HG02623 (cell line): ENCODE measurements around the gene TM2D3.

Source experiments
- ATAC-seq: cut with Tn5 transposase; IDR thresholded peaks from one replicate; pipeline ENCODE4 v1.9.1; 2021; ENCODE audit warnings: moderate library complexity; ENCODE audit not compliant: unreplicated experiment

Gene TM2D3

DNA sequence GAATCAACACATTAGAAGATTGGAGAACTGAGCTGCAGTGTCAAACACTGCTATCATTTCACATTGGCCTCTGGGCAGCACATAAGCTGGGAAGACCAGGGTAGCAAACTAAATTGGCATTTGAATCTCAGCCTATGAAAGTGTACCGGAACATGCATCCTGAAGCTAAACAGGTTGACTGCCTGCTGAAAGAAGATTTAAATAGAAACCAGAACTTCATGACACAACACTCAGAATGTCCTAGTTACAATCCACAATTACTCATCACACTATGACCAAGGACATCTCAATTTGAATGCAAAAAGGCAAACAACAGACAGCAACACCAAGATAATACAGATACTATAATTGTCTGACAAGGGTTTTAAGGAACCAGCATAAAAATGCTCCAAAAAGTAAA is 26.2 kb downstream of the TM2D3 start:
- ATAC-seq: no peak

DNA sequence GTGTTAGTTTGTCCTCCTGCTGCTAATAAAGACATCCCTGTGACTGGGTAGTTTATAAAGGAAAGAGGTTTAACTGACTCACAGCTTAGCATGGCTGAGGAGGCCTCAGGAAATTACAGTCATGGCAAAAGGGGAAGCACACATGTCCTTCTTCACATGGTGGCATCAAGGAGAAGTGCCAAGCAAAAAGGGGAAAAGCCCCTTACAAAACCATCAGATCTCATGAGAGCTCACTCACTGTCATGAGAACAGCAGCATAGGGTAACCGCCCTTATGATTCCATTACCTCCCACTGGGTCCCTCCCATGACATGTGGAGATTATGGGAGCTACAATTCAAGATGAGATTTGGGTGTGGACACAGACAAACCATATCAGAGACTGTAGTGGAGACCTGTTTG is 27.0 kb downstream of the TM2D3 start:
- no peak for ATAC-seq

DNA sequence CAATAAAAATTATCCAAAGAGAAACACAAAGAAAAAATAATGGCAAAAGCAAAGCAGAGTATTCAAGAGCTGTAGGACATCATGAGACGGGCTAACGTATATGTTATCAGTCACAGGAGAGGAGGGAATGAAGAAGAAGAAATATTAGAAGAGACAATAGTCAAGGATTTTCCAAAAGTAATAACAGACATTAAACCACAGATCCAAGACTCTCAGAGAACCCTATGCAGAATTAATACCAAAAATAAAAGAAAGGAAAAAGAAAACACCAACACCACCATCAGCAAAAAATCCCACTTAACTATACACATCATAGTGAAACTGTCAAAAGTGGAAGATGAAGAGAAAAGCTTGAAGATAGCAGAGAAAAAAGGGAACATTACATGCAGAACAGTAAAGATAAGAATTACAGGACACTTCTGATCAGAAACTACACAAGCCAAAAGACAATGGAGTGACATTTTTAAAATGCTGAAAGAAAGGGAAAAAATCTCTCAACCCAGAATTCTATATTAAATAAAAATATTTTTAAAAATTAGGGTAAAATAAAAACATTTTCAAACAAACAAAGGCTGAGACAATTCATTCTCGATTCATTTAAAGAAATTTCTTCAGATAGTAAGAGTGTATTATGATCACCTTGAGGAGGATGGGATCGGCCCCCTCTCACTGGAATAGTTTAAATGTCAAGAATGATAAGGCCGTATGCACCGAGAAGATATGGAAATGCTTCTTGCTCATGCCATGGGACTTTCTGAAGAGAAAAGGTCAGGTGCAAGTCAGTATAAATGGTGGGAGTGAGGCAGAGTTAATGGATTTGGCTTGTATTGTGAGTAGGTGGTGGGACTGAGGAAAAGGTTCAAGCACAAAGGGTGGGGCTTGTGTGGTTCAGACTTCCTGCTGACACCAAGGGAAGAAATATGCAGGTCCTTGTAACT is 28.5 kb downstream of the TM2D3 start:
- no peak for ATAC-seq

DNA sequence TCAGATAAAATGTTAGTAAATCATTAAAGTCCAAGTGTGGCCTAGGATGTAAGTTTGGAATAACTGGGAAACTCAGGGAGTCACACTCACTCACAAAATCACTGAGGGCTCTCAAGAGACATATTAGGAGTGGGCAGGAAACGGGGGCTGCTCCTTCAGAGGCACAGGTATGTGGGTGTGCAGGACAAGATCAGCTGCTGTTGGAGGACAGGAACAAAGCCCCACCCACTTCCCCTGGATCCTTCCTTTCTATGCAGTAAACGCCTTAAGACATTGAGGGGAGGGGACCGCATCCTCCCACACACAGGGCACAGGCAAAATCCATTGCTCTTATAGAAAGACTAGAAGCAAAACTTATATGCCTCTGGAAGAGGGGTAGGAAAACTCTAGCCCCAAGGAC is 30.2 kb downstream of the TM2D3 start:
- no peak for ATAC-seq

DNA sequence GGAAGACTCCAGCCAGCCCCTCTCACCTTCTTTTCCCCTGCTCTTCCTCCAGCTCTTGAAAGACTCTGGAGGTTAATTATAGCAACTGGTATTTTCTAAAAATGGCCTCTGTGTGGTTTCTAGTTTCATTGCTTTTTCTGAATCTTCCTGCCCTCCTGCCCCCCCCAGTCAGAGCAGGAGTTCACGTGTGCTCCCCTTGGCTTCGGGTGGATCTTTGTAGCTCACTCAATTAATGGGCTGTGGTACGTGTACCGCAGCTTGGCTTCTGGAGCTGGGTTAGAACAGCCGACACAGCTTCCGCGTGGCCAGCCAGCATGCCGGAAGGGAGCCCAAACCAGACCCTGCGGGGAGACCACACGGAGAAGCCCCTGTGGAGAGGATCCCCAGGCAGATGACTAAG is 31.5 kb downstream of the TM2D3 start:
- no peak for ATAC-seq

DNA sequence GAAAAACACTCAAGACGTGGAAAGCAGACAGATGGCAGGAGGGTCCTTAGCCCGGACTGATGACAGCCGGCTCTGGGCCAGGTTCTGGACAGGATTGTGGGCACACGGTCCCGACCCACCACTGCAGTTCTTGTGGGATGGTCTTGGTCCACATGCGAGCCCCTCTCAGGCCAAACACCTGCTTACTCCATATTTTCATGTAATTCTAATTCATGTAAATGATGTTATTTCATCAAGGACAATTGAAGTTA is 32.6 kb downstream of the TM2D3 start:
- ATAC-seq: no peak

DNA sequence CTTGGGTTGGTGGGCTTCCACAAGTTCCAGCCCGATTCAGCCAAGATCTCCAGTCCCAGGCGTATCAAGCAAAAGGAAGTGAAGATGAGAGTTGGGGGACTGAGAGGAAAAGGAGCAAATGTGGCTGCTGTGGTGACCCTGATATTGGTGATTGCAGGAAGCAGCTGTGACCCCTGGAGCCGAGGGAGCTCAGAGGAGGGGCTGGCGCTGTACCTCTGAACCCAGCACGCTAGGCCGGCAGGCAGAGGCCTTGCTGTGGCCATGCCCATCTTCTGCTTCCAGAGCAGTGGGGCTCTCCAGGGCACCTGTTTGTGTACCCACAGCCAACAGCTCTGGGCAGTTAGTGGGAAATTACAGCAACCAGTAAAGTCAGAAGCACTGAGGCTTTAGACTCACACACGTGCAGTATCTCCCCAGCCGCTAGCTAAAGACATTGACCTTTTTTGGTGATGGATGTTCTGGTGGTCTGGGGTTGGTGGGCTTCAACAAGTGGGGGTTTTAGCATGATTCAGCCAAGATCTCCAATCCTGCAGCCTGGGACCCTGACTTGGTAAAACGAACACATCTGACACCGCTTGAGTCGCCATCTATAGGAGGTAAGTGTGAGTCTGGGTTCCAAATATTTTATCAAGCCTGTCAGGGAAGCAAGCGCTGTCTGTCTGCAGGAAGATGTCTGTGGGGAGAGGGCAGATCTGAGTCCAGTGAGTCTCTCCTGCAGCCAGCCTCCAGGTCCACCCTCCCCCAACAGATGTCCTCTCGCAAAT is 33.1 kb downstream of the TM2D3 start:
- no peak for ATAC-seq

DNA sequence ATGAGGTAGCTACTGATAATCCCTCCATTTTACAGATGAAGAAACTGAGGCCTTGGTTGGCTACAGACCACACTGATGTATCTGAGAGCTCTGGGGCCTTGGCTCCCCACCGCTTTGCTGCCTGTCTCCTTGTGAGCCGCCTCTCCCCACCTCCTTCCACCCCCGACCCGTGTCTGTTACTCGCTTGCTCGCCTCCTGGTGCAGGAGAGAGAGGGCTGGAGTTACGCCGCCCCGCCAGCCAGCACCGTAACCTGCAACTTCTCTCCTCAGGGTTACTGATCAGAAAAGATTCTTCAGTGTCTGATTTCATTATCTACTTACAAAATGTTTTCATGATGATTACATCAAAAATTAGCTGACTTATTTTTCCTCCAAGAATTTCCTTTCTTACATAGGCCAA is 34.1 kb downstream of the TM2D3 start:
- ATAC-seq: no peak

DNA sequence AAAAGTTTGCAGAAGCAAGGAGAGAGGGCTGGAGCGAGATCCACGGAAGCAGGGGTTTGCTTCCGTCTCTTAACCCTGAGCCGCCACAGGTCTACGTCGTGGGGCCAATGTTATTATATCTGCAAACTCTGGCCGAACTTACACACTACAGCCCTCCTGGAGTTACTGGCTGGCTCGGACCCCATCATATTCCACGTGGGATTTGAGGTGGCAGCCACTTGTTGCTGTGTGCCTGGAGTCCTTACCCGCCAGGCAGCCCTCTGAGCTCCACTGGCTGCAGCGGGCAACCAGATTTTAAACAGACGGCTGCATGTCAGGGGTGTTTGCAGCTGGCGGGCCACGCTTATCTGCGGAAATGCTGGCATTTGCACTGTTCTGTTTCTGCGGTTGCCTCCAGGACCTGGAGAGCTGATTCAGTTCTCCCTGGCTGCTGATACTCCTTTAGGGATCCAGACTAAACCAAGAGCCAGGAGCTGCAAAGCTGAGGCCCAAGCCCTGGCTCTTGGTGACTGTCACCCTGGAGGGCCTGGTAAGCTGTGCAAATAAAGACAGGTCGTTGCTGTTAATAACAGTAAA is 34.7 kb downstream of the TM2D3 start:
- no peak for ATAC-seq

DNA sequence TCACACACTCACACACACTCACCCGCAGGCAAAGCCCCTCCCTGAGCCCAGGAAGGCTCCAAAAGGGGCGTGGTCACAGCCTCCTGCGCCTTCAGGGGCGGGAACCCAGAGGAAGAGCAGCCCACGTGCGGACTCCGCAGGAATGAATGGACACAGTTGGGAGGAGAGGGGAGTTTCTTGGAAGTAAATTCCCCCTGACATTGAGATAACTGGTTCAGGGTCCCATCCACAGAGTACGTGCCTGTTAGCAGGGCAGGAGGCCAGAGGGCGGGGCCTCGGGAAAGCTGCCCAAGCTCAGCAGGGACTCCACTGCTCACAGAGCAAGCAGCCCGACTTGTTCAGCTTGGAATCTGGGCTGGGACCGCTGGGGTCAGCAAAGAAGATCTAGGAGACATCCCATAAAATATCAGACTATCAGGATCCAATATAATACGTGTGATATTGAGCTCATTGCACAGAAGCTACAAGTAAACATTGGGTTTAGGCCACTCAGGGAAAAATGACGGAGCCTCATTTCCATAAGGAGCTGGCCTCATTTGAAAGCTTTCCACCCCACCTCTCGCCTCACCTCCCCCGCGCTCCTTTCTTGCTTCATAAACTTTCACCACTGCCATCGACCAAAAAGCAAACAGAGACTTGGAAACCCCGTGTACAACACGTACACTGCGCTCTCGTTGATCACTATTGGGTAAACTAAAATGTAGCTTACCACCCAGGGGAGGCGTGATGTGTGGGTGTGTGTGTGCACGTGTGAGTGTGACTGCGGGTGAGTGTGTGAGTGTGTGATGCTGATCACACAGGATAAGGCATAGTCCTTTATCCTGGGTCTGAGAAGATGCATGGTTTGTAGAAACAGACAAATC is 36.0 kb downstream of the TM2D3 start:
- no peak for ATAC-seq

DNA sequence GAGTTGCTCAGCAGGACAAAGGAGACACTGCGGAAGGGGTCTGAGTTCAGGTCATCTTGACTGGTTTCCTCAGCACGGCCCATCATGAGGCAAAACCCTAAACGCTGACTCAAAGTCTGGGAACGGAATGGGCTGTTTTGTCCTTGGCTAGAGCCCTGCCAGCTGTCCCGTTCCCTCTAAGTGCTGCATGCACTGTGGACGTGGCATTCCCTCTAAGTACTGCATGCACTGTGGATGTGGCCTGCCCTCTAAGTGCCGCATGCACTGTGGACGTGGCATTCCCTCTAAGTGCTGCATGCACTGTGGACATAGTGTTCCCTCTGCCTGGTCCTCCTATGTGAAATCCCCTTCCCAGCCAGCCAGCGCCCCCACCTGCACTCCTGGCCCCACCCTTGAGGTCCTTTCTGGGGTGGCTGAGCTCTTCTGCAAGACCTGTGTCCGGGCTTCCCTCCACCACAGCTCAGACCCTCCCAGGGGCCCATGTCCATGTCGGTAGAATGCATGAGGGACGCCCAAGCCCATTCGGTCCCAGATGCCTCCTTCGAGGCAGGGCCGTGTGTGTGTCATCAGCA is 36.7 kb downstream of the TM2D3 start:
- ATAC-seq: no peak

DNA sequence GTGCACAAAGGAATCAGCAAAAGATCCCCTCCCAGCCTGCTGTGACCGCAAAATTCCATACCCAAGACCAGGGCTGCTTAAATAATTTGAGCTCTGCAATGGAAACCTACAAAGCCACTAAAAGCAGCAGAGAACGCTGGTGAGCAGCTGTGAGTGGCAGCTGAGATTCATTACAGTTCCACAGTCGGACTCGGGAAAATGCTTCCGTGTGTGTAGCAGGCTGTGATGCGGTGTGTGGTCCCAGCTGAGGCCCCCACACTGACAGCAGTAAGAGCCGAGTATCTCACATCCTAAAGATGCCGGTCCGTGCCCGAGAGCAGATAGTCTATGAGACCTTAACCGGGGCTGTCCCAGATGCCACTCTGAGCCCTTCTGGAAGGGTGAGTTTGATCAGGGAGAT is 37.4 kb downstream of the TM2D3 start:
- no peak for ATAC-seq

DNA sequence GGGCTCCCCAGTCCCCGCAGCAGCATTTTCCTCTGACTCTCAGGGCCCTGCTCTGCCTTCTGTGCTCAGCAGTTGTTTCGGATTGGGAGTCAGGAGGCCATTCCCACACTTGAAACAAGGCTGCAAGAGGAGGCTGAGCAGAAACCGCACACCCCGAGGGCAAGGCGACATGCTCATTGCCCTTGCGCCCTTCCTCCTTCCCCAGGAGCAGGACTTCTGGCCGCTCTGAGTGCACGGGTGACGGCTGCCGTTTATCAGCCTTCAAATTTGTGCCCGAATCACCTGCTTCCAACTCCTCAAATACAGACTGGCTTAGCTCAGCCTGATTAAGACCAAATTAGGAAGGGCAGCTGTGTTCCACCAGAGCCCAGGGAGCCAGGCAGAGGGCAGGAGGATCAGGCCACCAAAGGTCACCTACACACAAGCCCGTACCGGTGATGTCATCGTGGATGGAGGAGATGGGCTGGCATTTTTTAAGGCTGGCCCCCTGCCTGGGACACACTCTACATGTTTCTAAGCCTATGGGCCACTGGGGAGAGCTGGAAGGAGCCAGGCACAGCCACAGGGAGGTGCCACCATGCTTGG is 38.1 kb downstream of the TM2D3 start:
- no peak for ATAC-seq

DNA sequence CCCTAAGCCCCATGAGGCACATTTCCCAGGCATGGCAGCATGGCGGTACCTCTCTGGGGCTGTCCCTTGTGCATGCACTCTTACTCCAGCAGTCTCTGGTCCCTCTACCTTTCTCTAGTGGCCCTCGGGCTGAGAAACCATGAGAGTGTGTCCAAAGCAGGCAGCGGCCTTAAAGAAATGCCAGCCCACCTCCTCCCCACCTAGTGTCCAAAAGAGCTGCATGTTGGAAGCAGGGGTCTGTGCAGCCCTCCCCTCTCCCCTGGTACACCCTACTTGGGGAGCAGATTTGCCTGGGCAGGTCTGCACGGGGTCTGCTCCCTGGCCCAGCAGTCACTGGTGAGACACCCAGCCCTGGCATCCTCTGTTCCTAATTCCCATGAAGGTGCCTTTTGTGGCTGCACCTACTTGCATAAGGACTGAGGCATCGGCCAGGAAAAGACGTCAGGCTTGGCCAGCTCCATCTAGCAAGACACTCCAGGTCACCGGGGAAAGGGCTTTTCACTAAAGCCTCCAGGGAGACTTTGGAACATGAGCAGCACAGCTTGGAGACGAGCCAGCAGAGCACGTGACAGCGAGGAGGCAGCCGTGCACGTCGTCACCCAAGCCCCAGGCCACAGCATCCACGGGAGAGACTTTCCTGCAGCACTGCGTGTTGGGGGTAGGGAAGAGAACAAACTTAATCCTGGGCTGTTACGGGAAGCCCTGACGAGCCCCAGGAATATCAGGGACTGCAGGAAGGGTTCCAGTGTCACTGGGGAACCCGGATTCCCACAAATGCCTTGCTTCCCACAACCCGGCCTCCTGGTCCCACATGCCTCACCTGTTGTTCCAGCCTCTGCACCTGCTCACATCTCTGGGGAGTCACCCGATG is 38.8 kb downstream of the TM2D3 start:
- no peak for ATAC-seq

DNA sequence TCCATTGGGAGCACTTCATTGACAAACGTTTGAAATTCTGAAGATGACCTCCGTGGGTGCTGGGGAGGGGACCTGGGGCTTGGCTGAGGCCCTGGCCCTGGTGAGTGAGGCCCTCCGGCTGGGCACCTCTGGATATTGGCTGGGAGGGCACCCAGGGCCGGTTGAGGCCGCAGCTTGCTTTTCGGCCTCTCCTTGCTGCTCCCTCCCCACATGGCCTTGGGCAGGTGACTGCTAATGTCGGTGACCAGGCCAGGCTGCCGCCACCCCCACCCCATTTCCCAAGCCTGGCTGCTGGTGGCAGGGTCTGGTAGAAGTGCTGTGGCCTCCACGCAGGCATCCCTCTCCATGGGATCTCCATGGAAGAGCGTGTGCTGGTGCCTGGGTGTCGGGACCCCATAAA is 39.5 kb downstream of the TM2D3 start:
- no peak for ATAC-seq

DNA sequence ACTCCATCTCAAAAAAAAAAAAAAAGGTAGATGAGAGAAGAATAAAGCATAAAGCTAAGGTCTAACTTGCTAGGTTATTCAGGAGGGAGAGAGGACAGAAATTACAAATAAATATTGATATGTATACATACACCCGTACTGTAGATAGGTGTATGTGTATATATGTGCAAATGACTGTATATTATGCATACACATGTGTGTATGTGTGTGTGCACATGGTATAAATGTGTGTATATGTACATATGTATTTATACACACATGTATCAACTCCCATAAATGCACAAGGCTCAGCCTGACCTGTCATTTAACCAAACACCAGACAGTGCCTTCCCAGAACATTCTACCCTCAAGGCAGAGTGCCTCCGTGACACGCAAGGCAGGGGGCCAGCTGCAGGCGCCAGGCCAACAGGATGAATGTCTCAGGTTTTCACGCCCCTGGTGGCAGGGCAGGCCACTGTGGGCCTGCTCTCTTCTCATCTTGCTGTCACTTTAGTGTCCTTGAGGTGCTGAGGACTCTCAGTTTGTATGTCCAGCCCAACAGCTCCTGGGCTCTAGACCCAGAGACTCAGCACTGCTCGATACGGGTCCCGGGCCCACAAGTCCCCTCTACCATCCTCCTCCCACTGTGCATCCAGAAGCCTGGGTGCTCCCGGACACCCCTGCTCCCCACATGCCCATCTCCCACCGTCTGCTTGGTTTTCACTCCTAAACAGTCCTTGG is 40.4 kb downstream of the TM2D3 start:
- no peak for ATAC-seq

DNA sequence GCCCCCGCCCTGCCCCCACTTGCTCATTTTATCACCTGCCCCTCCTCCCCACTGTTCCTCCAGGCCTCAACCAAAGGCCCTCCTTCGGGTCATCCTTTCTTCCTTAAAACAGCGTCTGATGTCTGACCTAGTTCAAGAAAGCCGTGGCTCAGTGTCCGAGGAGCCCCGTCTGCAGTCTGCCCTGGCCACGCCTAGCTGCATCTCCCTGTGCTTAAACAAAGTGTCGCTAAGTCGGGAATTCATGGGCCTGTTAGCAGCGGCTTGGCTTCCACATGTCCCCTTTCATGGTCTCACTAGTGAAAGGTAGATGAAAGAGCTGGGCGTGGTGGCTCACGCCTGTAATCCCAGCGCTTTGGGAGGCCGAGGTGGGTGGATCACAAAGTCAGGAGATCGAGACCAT is 41.2 kb downstream of the TM2D3 start:
- no peak for ATAC-seq

DNA sequence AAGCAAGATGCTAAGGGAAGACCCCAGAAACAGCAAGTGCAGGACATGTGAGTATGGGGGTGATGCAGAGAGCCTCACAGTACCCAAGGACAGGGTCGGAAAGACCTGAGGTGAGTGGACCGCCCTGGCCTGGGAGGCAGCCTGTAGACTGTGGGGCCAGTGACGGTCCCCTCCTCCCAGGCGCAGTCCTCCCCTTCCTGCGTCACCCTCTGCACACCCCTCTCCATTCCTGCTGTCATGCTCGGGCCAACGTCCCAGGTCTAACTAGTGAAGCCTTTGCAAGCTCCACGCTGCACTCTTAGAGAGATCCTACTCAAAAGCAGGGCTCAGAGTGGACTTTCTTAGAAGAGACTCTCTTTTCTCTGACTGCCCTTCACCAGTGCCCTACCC is 41.6 kb downstream of the TM2D3 start:
- ATAC-seq: no peak
